Neutrophil (primary cell): ENCODE results near the gene PUSL1.

ENCODE experiments used
- H3K27ac ChIP-seq: fragments of 200-600 bp; sonication (generic); 2 replicates; pipeline ENCODE4 v1.5.1; 2016; ENCODE audit warnings: mild to moderate bottlenecking, moderate library complexity
- H3K27me3 ChIP-seq: fragments of 200-600 bp; sonication (generic); 2 replicates; pipeline ENCODE4 v1.6.0; 2016; ENCODE audit warnings: mild to moderate bottlenecking
- H3K36me3 ChIP-seq: fragments of 200-600 bp; sonication (generic); 2 replicates; pipeline ENCODE4 v1.5.1; 2017
- H3K4me1 ChIP-seq, 2 experiments: fragments of 200-600 bp in 1 of 2; sonication (generic) in 1 of 2; 1 replicate in 1 of 2; 2 replicates in 1 of 2; pipeline versions ENCODE4 v1.5.1 to v1.6.1; 2013 to 2016; ENCODE audit warnings: low read depth in 1 of 2, low read length in 1 of 2, mild to moderate bottlenecking in 1 of 2, moderate library complexity in 1 of 2; ENCODE audit not compliant: control insufficient read depth in 1 of 2, insufficient read depth in 1 of 2
- H3K4me3 ChIP-seq, 2 experiments: fragments of 200-600 bp in 1 of 2; sonication (generic) in 1 of 2; 1 replicate in 1 of 2; 2 replicates in 1 of 2; pipeline ENCODE4 v1.5.1; 2013 to 2016; ENCODE audit warnings: low read depth in 1 of 2, low read length in 1 of 2, mild to moderate bottlenecking in 1 of 2, moderate library complexity in 1 of 2
- H3K9me3 ChIP-seq: fragments of 200-600 bp; sonication (generic); 2 replicates; pipeline ENCODE4 v1.5.1; 2016
- TF ChIP-seq, protein P1 (sequence below): fragments of 200-600 bp; sonication (generic); IDR thresholded peaks from 2 replicates; pipeline ENCODE4 v1.5.1; 2016; ENCODE audit warnings: antibody characterized with exemption

Gene PUSL1, protein sequence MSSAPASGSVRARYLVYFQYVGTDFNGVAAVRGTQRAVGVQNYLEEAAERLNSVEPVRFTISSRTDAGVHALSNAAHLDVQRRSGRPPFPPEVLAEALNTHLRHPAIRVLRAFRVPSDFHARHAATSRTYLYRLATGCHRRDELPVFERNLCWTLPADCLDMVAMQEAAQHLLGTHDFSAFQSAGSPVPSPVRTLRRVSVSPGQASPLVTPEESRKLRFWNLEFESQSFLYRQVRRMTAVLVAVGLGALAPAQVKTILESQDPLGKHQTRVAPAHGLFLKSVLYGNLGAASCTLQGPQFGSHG

DNA sequence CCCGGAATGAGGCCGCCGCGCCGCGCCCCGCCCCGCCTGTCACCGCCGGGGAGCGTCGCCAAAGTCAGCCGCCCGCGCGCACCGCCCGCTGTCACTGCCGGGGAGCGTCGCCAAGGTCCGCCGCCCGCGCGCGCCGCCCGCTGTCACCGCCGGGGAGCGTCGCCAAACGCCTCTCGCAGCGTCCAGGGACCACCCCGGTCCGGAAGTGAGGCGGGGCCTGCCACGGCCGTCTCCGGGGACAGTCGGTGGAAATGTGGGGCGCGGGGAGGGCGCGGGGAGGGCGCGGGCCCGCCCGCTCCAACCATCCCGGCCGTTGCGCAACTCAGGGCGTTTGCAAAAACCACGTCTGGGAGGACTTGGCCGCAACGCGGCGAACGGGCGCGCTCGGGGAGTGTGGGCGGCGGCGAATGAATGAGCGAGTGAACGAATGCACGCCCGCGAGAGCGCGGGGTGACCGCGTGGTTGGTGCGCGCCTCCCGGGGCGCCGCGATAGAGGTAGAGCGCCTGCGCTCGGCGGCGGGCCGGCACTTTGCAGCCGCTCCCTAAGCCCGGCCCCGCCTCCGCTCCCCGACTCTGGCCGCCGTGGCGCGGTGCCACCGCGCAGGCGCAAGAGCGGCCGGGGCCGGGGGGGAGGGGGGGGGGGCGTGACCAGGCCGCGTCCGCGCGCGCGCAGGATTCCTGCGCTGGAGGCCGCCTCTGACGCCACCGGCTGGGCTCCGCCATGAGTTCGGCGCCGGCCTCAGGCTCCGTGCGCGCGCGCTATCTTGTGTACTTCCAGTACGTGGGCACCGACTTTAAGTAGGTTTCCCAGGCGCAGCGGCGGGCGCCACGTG, at the start of gene PUSL1, which contains the start of gene ACAP3:
Gene PUSL1, plus strand, starts transcription at position 675 of the 833 bp plus-strand sequence. Its CDS starts 47 bp downstream, at position 722.
Gene ACAP3, minus strand, starts transcription at position 8 of the 833 bp plus-strand sequence. CDS start 115 bp downstream, outside the sequence.
- Histone ChIP-seq H3K9me3 (no peaks in the 10 kb centered on the region), H3K36me3 (peaks cover 33% of the 10 kb centered on the region), H3K4me3 (peak within 1 kb of the TSS; percentile 82 to 98), H3K27ac (peak within 1 kb of the TSS; percentile 99), H3K27me3 (peaks cover 4% of the 10 kb centered on the region), H3K4me1 (peaks cover 37 to 43% of the 10 kb centered on the region in 2 experiments)
- TF ChIP-seq, protein P1, sequence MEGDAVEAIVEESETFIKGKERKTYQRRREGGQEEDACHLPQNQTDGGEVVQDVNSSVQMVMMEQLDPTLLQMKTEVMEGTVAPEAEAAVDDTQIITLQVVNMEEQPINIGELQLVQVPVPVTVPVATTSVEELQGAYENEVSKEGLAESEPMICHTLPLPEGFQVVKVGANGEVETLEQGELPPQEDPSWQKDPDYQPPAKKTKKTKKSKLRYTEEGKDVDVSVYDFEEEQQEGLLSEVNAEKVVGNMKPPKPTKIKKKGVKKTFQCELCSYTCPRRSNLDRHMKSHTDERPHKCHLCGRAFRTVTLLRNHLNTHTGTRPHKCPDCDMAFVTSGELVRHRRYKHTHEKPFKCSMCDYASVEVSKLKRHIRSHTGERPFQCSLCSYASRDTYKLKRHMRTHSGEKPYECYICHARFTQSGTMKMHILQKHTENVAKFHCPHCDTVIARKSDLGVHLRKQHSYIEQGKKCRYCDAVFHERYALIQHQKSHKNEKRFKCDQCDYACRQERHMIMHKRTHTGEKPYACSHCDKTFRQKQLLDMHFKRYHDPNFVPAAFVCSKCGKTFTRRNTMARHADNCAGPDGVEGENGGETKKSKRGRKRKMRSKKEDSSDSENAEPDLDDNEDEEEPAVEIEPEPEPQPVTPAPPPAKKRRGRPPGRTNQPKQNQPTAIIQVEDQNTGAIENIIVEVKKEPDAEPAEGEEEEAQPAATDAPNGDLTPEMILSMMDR: no peak

DNA sequence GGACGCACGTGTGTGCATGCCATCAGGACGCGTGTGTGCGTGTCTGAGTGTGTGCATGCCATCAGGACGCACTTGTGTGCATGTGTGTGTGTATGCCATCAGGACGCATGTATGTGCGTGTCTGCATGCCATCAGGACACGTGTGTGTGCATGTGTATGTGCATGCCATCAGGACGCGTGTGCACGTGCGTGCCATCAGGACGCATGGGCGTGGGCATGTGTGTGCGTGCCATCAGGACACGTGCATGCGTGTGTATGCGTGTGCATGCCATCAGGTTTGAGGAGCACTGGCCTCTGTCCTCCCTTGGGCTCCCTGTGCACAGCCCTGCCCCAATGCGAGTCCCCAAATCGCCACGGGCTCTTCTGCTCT, 49.3 kb upstream of the PUSL1 start:
- Histone ChIP-seq H3K27ac (no peak overlapping the region), H3K4me3 (no peak overlapping the region), H3K9me3 (no peaks in the 10 kb centered on the region), H3K27me3 (no peaks in the 10 kb centered on the region), H3K4me1 (no peaks in the 10 kb centered on the region), H3K36me3 (peaks cover 94% of the 10 kb centered on the region)
- TF ChIP-seq, protein P1: no peak

DNA sequence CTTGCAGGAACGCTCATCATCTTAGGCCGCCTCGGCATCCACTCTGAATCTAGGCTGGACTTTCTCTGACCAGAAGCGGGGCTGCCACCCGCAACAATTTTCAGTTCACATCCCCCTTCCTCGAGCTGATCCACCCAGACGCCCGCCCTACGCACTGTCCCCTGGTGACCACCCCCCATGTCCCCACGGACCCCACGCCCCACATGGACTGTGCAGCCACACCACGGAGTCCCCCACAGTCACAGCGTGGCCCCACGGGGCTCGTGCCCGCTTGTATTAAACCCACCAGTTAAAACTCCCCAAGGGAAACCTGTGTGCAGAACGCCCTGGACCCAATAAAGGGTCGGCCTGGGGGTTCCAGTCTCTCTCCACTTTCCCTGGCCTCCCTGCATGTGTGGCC, 48.9 kb upstream of the PUSL1 start:
- H3K9me3 ChIP-seq: no peaks in the 10 kb centered on the region
- no peaks in the 10 kb centered on the region for H3K27me3 ChIP-seq
- H3K27ac ChIP-seq: no peak overlapping the region
- TF ChIP-seq, protein P1: no peak
- no peaks in the 10 kb centered on the region for H3K4me1 ChIP-seq
- no peak overlapping the region for H3K4me3 ChIP-seq
- peaks cover 94% of the 10 kb centered on the region for H3K36me3 ChIP-seq

DNA sequence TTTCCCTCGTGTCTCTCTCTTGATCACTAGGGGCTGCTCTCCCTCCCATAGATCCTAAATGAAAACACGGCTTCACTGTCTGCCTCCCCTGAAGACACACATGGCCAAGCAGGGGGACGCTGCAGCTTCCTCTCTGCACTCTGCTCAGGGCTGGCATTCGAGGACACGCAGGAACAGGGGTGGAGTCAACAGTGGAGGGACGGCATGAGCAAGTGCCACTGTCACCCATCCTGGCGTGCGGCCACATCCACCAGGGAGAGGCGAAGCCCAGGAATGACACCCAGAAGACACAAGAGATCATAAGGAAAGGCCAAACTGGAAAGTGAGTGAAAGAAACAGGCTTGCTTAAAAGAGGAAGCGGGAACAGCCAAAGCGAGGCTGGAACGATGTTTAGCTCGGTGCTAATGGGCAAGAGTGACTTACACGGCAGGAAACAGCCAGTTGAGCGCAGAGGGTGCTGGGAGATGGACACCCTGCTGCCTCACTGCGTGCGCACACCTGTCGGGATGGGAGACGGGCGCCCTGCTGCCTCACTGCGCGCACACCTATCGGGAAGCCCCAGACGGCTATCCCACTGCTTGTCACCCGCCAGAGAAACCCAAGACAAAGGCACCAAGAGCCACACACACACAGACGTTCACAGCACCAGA, 48.3 kb upstream of the PUSL1 start:
- Histone ChIP-seq H3K9me3 (no peaks in the 10 kb centered on the region), H3K4me3 (no peak overlapping the region), H3K27ac (no peak overlapping the region), H3K27me3 (no peaks in the 10 kb centered on the region), H3K4me1 (no peaks in the 10 kb centered on the region), H3K36me3 (peaks cover 94% of the 10 kb centered on the region)
- TF ChIP-seq, protein P1: no peak

DNA sequence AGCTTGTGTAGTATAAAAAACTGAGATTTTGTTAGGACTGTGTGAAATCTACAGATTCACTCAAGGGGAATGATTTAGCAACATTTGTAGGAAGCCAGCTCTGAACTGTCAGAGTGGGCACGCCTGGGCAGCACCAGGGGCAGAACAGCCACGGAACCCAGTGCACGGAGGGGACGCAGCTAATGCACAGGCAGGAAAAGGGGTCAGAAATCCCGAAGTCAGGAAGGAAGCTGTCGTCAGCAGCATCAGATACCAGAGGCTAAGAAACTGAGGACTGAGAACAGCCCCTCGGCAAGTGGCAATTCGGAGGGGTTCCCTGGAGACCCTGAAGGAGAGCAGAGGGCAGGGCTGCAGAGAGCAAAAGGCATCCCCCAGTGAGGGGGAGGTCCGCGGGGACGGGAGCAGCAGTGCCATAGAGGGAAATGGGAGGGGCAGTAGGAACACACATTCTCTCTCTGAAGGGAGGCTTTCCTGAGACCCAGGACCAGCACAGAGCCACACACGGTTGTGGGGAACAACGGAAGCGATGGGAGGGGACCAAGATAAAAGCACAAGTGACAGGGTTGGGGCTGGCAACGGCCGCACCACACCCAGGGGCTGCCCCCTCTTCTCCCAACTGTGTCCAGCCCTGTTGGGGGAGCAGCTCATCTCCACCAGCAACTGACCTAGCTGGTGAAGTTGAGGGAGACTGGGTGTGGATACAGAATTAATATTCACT, 47.4 kb upstream of the PUSL1 start:
- Histone ChIP-seq H3K4me3 (no peak overlapping the region), H3K36me3 (peaks cover 94% of the 10 kb centered on the region), H3K9me3 (no peaks in the 10 kb centered on the region), H3K27ac (no peak overlapping the region), H3K4me1 (no peaks in the 10 kb centered on the region), H3K27me3 (no peaks in the 10 kb centered on the region)
- TF ChIP-seq, protein P1: no peak
